Measurements from ENCODE around the gene GRIK4. TPM values are rescaled to one million over a fixed set of nuclear protein-coding genes. Genes with fewer than 3 reads are reported as not detected.

GRIK4 gene
- total RNA-seq, 1 experiment from 2014 or later, result 3.3 TPM

- POLR2A ChIA-PET, result interaction anchor here (1.1 kb wide), 1 partner anchor 83 kb away, joined by 7 read pairs; no protein-coding TSS in a partner anchor
- H3K36me3 Mint-ChIP-seq, result no peaks in the 10 kb centered on the region
- peaks cover 8% of the 10 kb centered on the region; the same call in 1 of the 2 replicates for H3K4me1 Mint-ChIP-seq
- no peaks in the 10 kb centered on the region; the same call in 1 of the 2 replicates for H3K27me3 Mint-ChIP-seq (ENCODE audit: low read depth)
- no peaks in the 10 kb centered on the region for H3K9me3 Mint-ChIP-seq
- ATAC-seq, result no peak
- CTCF ChIA-PET, result interaction anchor here (0.6 to 1.9 kb wide), 4 partner anchors 113 to 485 kb away, joined by 4 to 7 read pairs (median 4); no protein-coding TSS in a partner anchor
- no peak overlapping the region for H3K27ac Mint-ChIP-seq
- no peak overlapping the region for H3K4me3 Mint-ChIP-seq
- TF ChIP-seq FOXJ3 (CRISPR knock-in tag; IDR thresholded peaks at IDR 0.05; ENCODE audit: borderline replicate concordance), result no peak
- no peak for TF ChIP-seq ATF2 (CRISPR knock-in tag; IDR thresholded peaks at IDR 0.05; ENCODE audit: borderline replicate concordance, low read depth)
- no peak for TF ChIP-seq NR2C2 (CRISPR knock-in tag; IDR thresholded peaks at IDR 0.05)
- no peak for TF ChIP-seq ZNF425 (CRISPR knock-in tag; conservative IDR thresholded peaks at IDR 0.05)
- no peak for TF ChIP-seq OVOL2 (CRISPR knock-in tag; IDR thresholded peaks at IDR 0.05; ENCODE audit: borderline replicate concordance)
- TF ChIP-seq ZSCAN18 (CRISPR knock-in tag; IDR thresholded peaks at IDR 0.05), result no peak
- no peak for TF ChIP-seq E2F1 (CRISPR knock-in tag; IDR thresholded peaks at IDR 0.05)
- TF ChIP-seq E2F5 (CRISPR knock-in tag; IDR thresholded peaks at IDR 0.05), result no peak
- no peak for TF ChIP-seq GTF2I (CRISPR knock-in tag; conservative IDR thresholded peaks at IDR 0.05)
- TF ChIP-seq ZNF121 (CRISPR knock-in tag; IDR thresholded peaks at IDR 0.05), result no peak
- TF ChIP-seq ATF6 (CRISPR knock-in tag; IDR thresholded peaks at IDR 0.05), result no peak
- TF ChIP-seq STAT6 (CRISPR knock-in tag; conservative IDR thresholded peaks at IDR 0.05; ENCODE audit: low read depth), result no peak
- no peak for TF ChIP-seq E2F4 (CRISPR knock-in tag; IDR thresholded peaks at IDR 0.05; ENCODE audit: borderline replicate concordance, low read depth)
- TF ChIP-seq ZNF671 (CRISPR knock-in tag; IDR thresholded peaks at IDR 0.05), result no peak
- no peak for DNase-seq (ENCODE audit: low spot score)
Measured at GRCh38 chr11:120816176-120816575, 304.6 kb downstream of the GRIK4 start.

Data from WTC11 (cell line).